ENCODE data around the gene RBFOX2. TPM values are rescaled to one million over a fixed set of nuclear protein-coding genes. Genes with fewer than 3 reads are reported as not detected.

Gene RBFOX2
- total and polyA plus RNA-seq, 10 of the 15 experiments (the other 5 are each of a cell fraction or from before 2014, with no cell fraction given), result 0.01 to 2.7 (median 0.17) TPM; not detected in 4

GRCh38 chr22:36065775-36066544, 37.3 kb upstream of the RBFOX2 start (continued):
- TF ChIP-seq BHLHE40 (IDR thresholded peaks at IDR 0.05; ENCODE audit: borderline replicate concordance in 1 of 2, low read depth in 2 of 2, low read length in 1 of 2), result peak; percentile 55 to 93; a peak in 3 of 4 replicates
- TF ChIP-seq USF1 (IDR thresholded peaks at IDR 0.05; ENCODE audit: borderline replicate concordance, extremely low read length, insufficient read depth, low read depth, low read length), result peak; percentile 89
- peak; percentile 62 for TF ChIP-seq USF2 (IDR thresholded peaks at IDR 0.05; ENCODE audit: borderline replicate concordance, low read depth, low read length)
- TF ChIP-seq ZBTB33 (IDR thresholded peaks at IDR 0.05), result no peak
- peak; percentile 59 for TF ChIP-seq SMARCA5 (IDR thresholded peaks at IDR 0.05)
- peak; percentile 95 for TF ChIP-seq RAD51 (IDR thresholded peaks at IDR 0.05)
- no peak for TF ChIP-seq BCL3 (IDR thresholded peaks at IDR 0.05; ENCODE audit: borderline replicate concordance, insufficient read depth, low read depth, low read length, poor library complexity, severe bottlenecking)
- TF ChIP-seq ZBTB11 (CRISPR knock-in tag; IDR thresholded peaks at IDR 0.05), result 0 out of 2 replicates have a peak, but pooled peaks have one; percentile 27
- no peak for TF ChIP-seq CBX3 (IDR thresholded peaks at IDR 0.05; ENCODE audit: borderline replicate concordance, low read depth)
- TF ChIP-seq RAD21 (IDR thresholded peaks at IDR 0.05; ENCODE audit: insufficient read depth, low read depth, low read length), result peak; percentile 45
- TF ChIP-seq CUX1 (IDR thresholded peaks at IDR 0.05; ENCODE audit: insufficient replicate concordance, low read depth, low read length), result no peak

Data from GM12878 (cell line).